Measurements from ENCODE around the gene CHD2.

DNA sequence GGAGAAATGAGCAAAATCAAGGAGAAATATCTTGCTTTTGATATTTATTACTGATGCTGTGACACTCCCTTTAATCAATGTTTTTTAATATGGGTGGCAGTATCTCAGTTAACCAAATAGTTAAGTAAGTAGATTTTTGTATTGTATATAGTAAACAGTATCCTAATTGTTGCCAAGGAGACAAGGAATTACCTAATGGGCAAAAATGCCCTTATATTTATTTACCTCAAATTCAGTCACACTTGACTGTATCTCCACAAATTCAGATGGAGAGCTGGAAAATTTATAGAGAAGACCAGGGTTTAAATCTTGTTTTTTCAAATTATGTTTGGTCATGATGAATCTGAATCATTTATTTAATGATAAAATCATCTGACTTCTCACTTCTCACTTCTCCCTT is 3.6 kb upstream of the CHD2 start:
- TF ChIP-seq, protein P1, sequence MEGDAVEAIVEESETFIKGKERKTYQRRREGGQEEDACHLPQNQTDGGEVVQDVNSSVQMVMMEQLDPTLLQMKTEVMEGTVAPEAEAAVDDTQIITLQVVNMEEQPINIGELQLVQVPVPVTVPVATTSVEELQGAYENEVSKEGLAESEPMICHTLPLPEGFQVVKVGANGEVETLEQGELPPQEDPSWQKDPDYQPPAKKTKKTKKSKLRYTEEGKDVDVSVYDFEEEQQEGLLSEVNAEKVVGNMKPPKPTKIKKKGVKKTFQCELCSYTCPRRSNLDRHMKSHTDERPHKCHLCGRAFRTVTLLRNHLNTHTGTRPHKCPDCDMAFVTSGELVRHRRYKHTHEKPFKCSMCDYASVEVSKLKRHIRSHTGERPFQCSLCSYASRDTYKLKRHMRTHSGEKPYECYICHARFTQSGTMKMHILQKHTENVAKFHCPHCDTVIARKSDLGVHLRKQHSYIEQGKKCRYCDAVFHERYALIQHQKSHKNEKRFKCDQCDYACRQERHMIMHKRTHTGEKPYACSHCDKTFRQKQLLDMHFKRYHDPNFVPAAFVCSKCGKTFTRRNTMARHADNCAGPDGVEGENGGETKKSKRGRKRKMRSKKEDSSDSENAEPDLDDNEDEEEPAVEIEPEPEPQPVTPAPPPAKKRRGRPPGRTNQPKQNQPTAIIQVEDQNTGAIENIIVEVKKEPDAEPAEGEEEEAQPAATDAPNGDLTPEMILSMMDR (IDR thresholded peaks at IDR 0.05), result no peak
- no peak for TF ChIP-seq POLR2A (IDR thresholded peaks at IDR 0.05)
- TF ChIP-seq EP300 (IDR thresholded peaks at IDR 0.05), result no peak
- TF ChIP-seq POLR2AphosphoS5 (IDR thresholded peaks at IDR 0.05), result no peak

Data from sigmoid colon (tissue), 4 donors.